ENCODE data around the gene SUPT5H.

SUPT5H gene

GRCh38 chr19:39415111-39416046 lies 30.0 kb upstream of the SUPT5H start:
- H3K4me3 ChIP-seq (ENCODE audit: low read depth, low read length) = peak overlapping the region; percentile 87
- POLR2A ChIA-PET = interaction anchor here (1.8 to 4.4 kb wide), 3 partner anchors 9 to 20 kb away, joined by 8 to 31 read pairs (median 16); partner anchors contain the start of gene RPS16
- no peak for TF ChIP-seq CTCF (IDR thresholded peaks at IDR 0.05; ENCODE audit: insufficient read depth, low read length, missing control alignments)
- CTCF ChIA-PET = interaction anchor here (0.6 to 4.4 kb wide), 12 partner anchors 10 to 125 kb away, joined by 3 to 26 read pairs (median 4); partner anchors contain the start of genes EID2, EID2B, MED29 and PAF1
- DNase-seq (ENCODE audit: low read depth, low spot score) = no peak

- no peak overlapping the region; the same call in 1 of the 2 replicates for H3K4me3 ChIP-seq (ENCODE audit: low read depth, low read length)
- TF ChIP-seq CTCF (IDR thresholded peaks at IDR 0.05; ENCODE audit: insufficient read depth, low read length, missing control alignments) = no peak
- POLR2A ChIA-PET = interaction anchor here (4.4 kb wide), 1 partner anchor 19 kb away, joined by 31 read pairs; the partner anchor contains the start of gene RPS16
- DNase-seq (ENCODE audit: low read depth, low spot score) = no peak
- CTCF ChIA-PET = interaction anchor here (1.4 to 4.4 kb wide), 4 partner anchors 11 to 19 kb away, joined by 4 to 26 read pairs (median 11); partner anchors contain the start of gene RPS16
Observed at GRCh38 chr19:39416152-39417120, 28.9 kb upstream of the SUPT5H start.

GRCh38 chr19:39417463-39418181 lies 27.8 kb upstream of the SUPT5H start:
- no peak for DNase-seq (ENCODE audit: low read depth, low spot score)
- no peak overlapping the region for H3K4me3 ChIP-seq (ENCODE audit: low read depth, low read length)
- CTCF ChIA-PET = interaction anchor here (1.5 to 4.4 kb wide), 4 partner anchors 10 to 20 kb away, joined by 3 to 26 read pairs (median 12); no protein-coding TSS in a partner anchor
- no peak for TF ChIP-seq CTCF (IDR thresholded peaks at IDR 0.05; ENCODE audit: insufficient read depth, low read length, missing control alignments)
- POLR2A ChIA-PET = interaction anchor here (4.4 kb wide), 1 partner anchor 18 kb away, joined by 31 read pairs; the partner anchor contains the start of gene RPS16

- DNase-seq (ENCODE audit: low read depth, low spot score) = no peak
- TF ChIP-seq CTCF (IDR thresholded peaks at IDR 0.05; ENCODE audit: insufficient read depth, low read length, missing control alignments) = no peak
- ChIA-PET CTCF (interaction anchor here (0.9 to 3.5 kb wide), 5 partner anchors 9 to 22 kb away, joined by 3 to 20 read pairs (median 3); partner anchors contain the start of gene RPS16), POLR2A (interaction anchor here (0.8 kb wide), 1 partner anchor 17 kb away, joined by 3 read pairs; the partner anchor contains the start of gene RPS16)
- H3K4me3 ChIP-seq (ENCODE audit: low read depth, low read length) = no peak overlapping the region
Observed at GRCh38 chr19:39419003-39419402, 26.4 kb upstream of the SUPT5H start.

- DNase-seq (ENCODE audit: low read depth, low spot score) = no peak
- no peak for TF ChIP-seq CTCF (IDR thresholded peaks at IDR 0.05; ENCODE audit: insufficient read depth, low read length, missing control alignments)
- ChIA-PET POLR2A (interaction anchor here (0.9 to 1.9 kb wide), 4 partner anchors 8 to 78 kb away, joined by 3 to 7 read pairs (median 5); partner anchors contain the start of genes RPS16 and SAMD4B), CTCF (interaction anchor here (0.9 to 3.5 kb wide), 2 partner anchors 9 to 24 kb away, joined by 3 to 20 read pairs; partner anchors contain the start of gene PLEKHG2)
- H3K4me3 ChIP-seq (ENCODE audit: low read depth, low read length) = no peak overlapping the region
Observed at GRCh38 chr19:39420769-39421168, 24.6 kb upstream of the SUPT5H start.

Data from AG04449 (cell line).